GM18868 (cell line): Measurements from ENCODE around the gene PPP2R1A.

ENCODE experiments used
- ATAC-seq: cut with Tn5 transposase; IDR thresholded peaks from one replicate; pipeline ENCODE4 v1.9.1; 2021; ENCODE audit warnings: mild to moderate bottlenecking, moderate library complexity; ENCODE audit not compliant: unreplicated experiment

Gene PPP2R1A

DNA sequence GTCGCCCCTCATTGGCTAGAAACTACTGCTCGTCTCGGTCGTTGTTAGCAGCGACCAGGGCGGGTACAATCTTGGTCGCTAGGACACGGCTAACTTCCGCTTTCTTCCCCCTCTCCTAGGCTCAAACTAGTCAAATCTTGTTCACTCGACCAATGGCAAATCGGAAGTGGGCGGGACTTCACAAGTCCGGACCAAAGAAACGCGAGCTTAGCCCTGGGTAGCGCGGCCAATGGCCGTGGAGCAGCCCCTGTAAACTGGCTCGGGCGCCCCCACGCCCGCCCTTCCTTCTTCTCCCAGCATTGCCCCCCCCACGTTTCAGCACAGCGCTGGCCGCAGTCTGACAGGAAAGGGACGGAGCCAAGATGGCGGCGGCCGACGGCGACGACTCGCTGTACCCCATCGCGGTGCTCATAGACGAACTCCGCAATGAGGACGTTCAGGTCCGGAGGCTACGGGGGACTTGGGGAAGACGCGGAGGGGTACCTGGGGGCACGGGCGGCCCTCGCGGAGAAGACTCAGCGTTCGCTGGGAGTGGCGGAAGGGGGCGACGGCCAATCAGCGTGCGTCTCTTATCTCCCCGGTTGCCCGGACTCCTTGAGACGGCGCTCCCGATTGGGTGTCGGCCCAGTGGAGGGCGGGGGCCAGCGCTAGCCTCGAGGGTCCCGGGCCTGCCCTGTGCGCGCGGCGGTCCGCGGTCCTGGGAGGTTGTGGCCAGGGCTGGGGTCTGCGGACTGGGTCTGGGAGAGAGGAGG is at the start of gene PPP2R1A:
Gene PPP2R1A (plus strand): TSS at position 318 of the 752 bp plus-strand sequence. CDS start 45 bp downstream, at position 363.
- ATAC-seq = peak; percentile 83

DNA sequence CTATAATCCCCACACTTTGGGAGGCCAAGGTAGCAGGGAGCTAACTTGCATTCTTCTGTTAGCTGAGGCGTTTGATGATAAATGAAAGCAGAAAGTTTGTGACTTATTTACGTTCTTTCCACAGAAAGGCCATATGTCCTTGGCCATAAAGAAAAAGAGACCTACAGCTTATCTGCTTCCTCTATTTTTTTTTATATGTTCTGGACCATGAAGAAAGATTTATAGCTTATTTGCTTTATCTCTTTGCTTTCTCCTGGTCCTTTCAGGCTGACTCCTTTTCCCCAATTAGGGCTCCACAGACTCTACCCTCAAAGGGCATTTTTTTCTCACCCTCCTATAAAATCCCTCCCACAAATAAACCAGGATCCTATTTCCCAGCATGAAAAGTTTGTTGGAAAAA is 48.6 kb upstream of the PPP2R1A start:
- ATAC-seq = no peak

DNA sequence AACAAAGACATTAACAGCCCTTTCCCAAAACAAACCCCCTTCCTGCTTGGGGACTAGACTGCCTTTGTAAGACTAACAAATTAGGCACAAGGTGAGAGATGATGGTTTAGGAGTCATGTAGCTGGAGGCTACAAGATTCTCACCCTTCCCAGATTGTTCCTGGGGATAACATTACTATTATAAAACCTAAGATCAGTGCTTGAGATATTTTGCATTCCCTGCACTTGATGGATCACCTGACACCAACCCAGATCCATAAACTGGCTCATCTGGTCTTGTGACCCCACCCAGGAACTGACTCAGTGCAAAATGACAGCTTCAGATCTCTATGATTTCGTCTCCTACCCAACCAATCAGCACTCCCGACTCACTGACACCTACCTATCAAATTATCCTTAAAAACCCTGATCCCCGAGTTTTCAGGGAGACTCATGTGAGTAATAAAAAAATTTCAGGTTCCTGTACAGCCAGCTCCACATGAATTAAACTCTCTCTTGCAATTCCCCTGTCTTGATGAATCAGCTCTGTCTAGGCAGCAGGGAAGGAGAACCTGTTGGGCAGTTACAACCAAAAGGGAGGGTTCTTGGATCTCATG is 47.8 kb upstream of the PPP2R1A start:
- ATAC-seq = no peak

DNA sequence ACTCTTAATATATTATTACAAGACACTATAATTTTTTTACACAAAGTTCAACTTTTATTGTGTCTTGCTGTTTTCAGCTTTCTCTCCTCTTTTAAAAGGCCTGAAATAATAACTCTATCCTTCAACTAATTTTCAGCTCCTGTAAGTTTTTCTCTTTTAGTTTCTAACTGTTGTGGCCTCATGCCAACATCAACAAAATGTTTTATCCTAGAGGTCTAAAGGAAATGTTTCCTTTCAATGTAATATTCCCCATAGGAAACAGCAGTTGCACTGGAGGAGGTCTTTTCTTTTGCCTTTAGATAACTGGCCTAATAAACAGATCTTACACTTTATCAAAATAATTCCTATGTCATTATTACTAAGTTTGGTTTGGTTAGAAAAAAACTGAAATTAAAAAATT is 41.6 kb upstream of the PPP2R1A start:
- ATAC-seq = no peak

DNA sequence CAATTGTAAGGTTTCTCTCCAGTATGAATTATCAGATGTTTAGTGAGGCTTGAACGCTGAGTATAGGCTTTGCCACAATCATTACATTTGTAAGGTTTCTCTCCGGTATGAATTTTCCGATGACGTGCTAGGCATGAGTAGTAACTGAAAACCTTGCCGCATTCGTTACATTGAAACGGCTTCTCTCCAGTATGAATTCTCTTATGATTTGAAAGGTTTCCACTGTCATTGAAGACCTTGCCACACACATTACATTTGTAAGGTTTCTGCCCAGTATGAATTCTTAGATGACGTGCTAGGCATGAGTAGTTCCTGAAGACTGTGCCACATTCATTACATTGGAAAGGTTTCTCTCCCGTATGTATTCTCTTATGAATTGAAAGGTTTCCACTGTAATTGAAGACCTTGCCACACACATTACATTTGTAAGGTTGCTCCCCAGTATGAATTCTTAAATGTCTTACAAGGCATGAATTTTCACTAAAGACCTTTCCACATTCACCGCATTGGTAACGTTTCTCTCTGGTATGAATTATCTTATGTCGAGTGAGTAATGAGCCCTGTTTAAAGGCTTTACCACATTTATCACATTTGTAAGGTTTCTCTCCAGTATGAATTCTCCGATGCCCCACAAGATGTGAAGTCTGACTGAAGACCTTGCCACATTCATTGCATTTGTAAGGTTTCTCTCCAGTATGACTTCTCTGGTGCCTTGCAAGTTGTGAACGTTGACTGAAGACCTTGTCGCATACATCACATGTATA is 34.1 kb upstream of the PPP2R1A start:
- no peak for ATAC-seq

DNA sequence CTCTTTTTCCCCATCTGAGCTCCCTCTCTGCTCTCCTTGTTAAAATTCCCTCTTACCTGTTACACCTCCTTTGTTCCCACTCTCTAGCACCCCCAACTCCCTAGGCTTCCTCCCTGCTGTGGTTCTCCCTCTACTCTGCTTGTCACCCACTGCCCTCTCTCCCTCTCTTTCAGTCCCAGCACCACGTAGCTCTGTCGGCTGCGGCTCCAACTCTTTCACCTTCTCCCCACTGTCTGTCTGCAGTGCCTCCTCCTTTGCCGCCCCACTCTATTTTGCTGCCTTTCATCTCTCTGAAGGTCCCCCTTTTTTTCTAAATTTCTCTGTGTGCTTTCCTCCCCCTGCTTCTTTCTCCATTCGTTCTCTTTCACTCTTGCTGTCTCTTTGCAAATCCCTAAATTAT is 19.5 kb upstream of the PPP2R1A start:
- no peak for ATAC-seq

DNA sequence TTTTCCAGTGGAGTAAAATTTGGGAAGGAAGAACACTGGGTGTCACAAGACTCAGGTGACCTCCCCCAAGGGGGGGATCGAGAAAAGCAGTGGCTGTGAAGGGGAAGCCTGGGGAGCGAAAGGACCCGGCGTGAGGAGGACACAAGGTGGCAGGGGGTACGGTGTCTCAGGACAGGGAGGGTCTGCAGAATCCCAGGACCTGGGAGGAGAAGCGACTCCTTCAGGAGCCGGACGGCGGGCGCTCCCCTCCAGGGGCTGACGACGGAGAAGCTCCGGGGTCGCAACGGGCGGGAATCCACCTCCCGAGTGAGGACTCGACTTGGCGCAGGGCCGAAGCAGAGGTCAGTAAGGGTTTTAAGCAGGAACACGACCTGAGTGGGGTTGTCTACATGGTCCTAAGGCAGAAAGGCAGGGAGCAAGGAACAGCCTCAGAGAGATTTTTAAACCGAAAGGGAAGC is 19.0 kb upstream of the PPP2R1A start:
- ATAC-seq = no peak

DNA sequence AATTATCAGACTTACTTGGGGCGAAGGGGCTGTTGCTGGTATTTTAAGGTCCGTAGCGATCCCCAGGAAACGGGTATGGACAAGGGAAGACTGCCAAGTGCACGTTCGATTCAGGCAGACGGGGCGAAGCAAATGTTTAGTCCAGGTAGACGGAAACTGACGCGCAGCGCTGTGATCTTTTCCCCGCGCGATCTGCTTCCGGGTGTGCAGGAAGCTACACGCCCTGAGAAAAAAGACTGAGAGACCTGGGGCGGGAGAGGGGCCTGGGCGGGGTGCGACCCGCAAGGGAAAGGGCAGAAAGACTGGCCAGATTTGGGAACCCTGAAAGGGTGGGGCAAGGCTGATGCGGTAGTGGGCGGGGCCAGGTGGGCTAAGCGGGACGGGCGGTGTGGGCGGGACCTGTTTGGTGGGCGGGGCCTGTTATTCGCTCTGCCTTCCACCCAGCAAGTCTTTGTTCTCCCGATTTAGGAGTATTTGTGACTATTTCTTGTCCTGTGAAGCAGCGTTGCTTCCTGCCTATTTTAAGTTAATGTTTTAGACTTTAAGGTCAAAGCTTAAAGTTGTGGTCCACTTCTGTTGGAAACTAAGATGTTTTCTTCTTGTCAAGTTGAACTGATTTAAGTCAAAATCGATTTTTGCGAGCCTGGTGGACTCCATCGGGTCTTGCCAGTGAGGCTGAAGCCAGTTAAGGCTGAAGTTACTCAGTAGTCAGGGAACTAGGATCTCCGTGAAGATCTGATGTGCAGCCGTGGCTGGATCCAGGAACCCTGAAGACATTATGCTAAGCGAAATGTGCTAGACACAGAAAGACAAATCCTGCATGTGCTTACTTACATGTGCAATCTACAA is 18.3 kb upstream of the PPP2R1A start, which contains the start of gene ZNF836:
Gene ZNF836 (minus strand): TSS at position 301 of the 849 bp plus-strand sequence. CDS start 3,549 bp downstream, outside the sequence.
- ATAC-seq = peak; percentile 77

DNA sequence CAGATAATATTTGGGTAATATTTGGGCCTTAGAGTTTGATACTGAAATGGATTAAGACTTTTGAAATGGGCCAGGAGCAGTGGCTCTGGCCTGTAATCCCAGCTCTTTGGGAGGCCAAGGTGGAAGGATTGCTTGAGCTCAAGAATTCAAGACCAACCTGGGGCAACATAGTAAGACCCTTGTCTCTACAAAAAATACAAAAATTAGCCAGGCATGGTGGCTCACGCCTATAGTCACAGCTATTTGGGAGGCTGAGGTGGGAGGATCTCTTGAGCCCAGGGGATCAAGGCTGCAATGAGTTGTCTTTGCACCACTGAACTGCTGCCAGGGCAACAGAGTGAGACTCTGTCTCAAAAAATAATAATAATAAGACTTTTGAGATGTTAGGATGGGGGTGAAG is 17.5 kb upstream of the PPP2R1A start:
- no peak for ATAC-seq

DNA sequence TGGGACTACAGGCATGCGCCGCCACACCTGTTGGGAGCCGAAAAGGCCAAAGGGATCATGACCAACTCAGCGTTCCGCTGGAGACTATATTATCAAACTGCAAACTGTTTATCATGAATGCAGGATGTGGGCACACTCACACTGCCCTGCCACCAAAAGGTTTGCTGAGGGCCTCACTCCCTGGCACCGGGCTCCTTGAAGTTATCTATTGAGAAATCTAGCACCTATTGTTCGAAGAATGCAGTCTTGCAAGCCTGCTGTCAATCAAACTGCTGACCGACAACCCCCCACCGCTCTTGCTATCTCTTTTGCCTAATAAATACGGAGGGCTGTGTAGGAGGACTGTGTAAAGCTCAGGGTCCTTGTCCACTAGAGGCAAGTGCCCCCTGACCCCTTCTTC is 13.3 kb upstream of the PPP2R1A start:
- ATAC-seq = no peak

DNA sequence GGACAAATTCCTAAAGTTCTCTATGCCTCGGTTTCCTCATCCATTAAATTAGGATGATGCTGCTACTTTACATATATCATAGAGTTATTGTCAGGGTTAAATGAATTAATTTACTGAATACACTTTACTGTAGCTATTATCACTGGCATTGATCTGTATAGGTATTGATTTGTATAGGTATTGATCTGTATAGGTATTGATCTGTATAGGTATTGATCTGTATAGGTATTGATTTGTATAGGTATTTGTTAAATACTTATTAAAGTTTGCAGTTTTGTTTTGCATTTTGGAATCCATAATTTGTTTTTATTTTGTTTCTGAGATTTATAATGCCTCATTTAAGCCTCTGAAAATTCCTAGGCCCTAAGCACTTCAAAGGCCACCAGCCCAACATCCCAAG is 2.4 kb upstream of the PPP2R1A start:
- no peak for ATAC-seq

DNA sequence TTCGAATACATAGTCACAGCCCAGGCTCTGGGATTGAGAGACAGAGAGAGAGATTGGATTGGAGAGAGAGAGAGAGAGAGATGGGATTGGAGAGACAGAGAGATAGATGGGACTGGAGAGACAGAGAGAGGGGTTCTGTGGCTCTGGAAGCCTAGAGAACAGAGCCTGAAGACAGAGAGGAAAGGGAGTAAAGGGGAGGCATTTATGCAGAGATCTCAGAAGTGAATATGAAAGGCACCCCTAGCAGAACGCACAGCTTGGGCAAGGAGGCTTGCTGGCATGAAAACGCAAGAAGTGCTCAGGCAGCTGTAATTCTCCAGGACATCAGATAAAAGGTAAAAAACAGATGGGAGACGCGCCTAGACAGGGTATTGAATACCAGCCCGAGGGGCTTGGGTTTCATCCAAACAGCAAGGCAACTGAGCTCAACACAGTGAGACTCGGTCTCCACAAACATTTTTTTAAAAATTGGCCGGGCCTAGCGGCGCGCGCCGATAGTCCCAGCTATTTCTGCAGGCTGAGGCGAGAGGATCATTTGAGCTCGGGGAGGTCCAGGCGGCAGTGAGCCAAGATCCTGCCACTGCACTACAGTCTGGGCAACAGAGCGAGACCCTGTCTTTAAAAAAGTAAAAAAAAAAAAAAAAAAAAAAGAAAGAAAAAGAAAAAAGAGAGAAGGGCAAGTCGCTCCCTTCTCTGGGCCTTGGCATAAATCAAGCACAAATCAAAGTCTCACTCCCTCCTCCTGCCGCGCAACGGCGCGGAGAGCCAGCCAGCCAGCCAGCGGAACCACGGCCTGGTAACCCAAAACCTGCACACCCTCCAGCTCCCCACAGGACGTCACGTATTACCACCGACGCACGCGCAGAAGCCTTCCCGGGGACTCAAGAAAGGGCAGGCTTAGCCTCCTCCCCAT is 774 bp upstream of the PPP2R1A start:
- peak; percentile 1 for ATAC-seq

DNA sequence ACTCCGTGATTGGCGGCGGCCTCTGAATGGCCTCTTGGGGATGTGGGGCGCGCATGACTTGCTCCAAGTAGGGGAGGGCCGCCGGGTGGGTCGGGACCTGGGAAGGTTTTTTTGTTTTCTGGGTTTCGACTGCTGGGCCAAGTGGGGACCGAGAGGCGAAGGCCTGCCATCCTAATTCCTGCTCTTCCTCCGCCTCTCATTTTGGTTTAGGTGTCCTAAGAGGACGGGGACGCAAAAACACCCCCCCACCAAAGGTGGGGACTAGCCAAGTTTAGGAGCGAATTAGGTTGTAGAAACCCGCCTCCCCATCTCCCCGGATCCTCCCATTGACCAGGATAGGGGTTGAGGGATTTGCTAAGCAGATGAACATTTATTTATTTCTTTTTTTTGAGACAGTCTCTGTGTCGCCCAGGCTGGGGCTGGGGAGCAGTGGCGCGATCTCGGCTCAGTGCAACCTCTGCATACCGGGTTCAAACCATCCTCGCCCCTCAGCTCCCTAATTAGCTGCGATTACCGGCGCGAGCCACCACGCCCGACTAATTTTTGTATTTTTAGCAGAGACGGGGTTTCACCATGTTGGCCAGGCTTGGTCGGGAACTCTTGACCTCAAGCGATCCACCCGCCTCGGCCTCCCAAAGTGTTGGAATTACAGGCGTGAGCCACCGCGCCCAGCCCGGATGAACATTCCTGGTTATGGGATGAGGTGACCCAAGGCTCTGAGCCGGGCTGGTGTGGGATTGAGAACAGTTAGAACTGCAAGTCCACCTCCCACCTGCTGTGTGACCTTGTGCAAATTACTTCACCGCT is 838 bp downstream of the PPP2R1A start:
- ATAC-seq = no peak

DNA sequence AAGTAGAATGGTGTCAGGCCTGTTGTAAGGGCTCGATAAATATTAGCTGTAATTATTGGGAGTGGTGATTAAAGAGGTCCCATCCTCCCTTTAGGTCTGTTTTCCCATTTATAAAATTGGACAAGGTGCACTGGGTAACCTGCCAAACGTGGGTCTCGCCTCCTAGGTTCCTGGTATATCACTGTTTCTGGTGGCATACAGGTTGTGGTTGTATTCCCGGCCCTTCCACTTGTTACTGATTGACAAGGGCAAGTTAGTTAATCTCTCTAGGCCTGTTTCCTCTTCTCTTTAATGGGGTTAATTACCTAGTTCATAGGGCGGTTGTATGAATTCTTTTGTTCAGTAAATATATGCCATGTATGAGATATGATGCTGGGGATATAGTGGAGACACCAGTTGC is 1.5 kb downstream of the PPP2R1A start:
- ATAC-seq = no peak

DNA sequence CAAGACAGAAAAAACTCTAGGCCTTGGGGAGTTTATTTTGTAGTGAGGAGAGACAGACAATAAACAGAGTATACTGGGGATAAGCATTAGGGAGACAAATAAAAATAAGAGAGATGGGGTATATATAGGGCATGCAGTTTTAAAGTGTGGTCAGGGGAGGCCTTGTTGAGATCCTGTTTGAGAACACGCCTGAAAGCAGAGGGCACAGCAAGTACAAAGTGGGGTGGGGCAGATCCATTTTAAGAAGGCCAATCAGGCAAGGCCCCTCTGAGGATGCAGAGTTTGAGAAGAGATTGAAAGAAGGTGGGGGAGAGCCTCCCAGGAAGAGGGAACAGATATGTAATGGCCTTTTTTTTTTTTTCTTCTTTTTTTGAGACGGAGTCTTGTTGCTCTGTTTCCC is 2.1 kb downstream of the PPP2R1A start:
- ATAC-seq = no peak

DNA sequence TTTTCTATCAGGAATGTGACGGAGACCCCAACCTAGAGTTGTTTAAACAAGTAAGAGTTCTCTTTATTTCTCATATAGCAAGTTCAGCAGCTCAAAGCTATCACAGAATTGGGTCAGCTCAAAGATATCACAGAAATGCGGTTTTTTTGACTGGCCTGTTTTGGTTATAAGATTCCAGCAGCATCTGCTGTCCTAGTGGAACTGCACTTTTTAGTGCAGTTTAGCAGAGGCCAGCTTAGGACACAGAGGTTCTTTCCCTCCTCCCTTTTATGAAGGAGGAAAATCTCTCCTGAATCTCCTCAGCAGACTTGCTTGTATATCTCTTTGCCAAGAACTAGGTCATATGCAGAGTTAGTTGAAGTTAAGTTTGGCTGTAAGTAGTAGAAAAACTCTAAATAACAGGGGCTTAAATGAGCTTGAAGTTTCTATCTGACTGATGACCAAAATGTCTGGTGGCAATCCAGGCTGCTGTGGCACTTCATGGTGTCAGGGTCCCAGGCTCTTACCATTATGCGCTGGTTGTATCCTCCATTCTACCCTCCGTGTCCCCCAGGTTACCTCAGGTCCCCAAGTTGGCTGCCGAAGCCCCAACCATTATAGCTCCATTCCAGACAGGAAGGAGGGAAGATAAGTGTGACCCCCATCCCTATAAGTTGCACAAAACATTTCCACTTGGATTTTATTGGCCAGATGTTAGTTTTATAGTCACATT is 6.6 kb downstream of the PPP2R1A start:
- ATAC-seq = no peak

DNA sequence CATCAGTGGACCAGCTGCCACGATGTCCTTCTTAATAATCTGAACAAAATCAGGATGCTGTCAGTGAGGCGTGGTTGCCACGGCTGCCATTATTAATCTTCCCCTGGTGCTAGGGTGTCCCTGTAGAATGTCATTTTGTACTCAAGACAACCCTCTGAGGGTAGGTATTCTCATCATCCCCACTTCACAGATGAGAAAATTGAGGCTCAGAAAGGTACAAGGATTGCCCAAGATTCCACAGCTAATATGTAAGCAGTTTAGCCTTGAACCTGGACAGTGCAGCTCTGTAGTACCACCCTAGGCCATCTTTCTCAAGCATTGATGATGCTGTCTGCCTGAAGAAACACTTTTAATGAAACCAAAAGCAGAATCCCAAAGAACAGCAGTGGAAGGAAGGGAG is 8.1 kb downstream of the PPP2R1A start:
- no peak for ATAC-seq

DNA sequence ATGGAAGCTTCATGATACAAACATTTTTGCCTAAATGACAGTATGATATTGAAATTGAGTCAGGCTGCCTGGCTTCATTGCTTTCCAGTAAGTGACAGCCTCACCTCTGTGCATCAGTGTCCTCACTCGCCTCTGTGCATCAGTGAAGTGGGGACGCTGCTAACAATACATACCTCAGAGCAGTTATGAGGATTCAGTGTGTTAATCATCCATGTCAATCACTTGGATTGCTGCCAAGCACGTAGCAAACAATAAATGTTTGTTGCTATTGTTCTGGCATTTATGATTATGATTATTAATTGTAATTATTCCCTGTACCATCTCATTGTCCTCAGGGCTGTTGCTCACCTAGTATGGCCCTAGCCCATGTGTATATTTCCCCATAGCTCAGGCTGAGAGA is 8.8 kb downstream of the PPP2R1A start:
- ATAC-seq = no peak
